AG04450 (cell line): ENCODE data around the gene GTPBP4. TPM values are rescaled to one million over a fixed set of nuclear protein-coding genes. Genes with fewer than 3 reads are reported as not detected.

Experiments
- CTCF ChIA-PET: fragments of 300-600, 350-600 bp; formaldehyde crosslinking; extraction: SDS; loops from one replicate; lab custom pipeline; 2022; ENCODE audit warnings: antibody characterized with exemption, inconsistent platforms; lab: Charles Lee
- POLR2A ChIA-PET: fragments of 350-600 bp; formaldehyde crosslinking; extraction: SDS; loops from one replicate; lab custom pipeline; 2021; ENCODE audit warnings: antibody characterized with exemption, inconsistent platforms; lab: Yijun Ruan, JAX
- DNase-seq: peaks from one replicate; pipeline ENCODE4 v3.0.0-alpha.2; 2011; ENCODE audit warnings: low read depth, low spot score
- H3K27ac ChIP-seq: one replicate; pipeline ENCODE4 v1.5.1; 2012; ENCODE audit warnings: low read depth, low read length, control low read depth
- H3K27me3 ChIP-seq: one replicate; pipeline ENCODE4 v1.6.0; 2012; ENCODE audit warnings: low read length; ENCODE audit not compliant: control insufficient read depth, insufficient read depth
- H3K4me3 ChIP-seq: 2 replicates; pipeline ENCODE4 v1.5.1; 2011; ENCODE audit warnings: mild to moderate bottlenecking, low read depth, low read length, control low read depth
- H3K9me3 ChIP-seq: 2 replicates; pipeline ENCODE4 v1.5.1; 2012; ENCODE audit warnings: low read length; ENCODE audit not compliant: control insufficient read depth, insufficient read depth
- polyA plus RNA-seq: library from polyadenylated mRNA; depleted of rRNA; stranded (reverse); fragments of >200 nt; gene quantifications from 2 replicates; pipeline ENCODE4 v1.2.3, GENCODE V29; 2011
- TF ChIP-seq, protein P1 (sequence below): IDR thresholded peaks from 2 replicates; pipeline ENCODE4 v1.5.1; 2011; ENCODE audit warnings: low read depth, low read length, control low read depth, inconsistent platforms

GTPBP4 gene
- polyA plus RNA-seq, 1 experiment: 34.9 TPM

DNA sequence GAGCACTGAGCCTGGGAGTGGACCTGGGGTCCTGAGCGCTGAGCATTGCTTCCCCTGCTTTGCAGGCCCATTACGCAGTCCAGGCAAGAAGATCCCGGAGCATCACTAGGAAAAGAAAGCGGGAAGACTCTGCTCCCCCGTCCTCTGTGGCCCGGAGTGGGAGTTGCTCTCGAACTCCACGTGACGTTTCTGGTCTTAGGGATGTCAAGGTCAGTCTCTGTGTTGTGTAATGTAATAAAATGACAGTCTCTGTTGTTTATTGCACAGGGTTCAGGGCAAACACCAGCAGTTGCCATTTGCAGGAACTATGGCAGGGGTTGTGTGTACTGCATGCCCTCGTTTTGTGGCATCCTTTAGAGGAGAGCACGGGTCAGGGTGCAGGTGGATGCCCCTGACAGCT is 27.5 kb downstream of the GTPBP4 start:
- Histone ChIP-seq H3K27ac (no peak overlapping the region), H3K9me3 (no peaks in the 10 kb centered on the region; the same call in 1 of the 2 replicates), H3K27me3 (no peaks in the 10 kb centered on the region), H3K4me3 (no peak overlapping the region)
- ChIA-PET CTCF (no interaction called here), POLR2A (interaction anchor here (1.2 kb wide), 1 partner anchor 11 kb away, joined by 3 read pairs; no protein-coding TSS in a partner anchor)
- no peak for DNase-seq
- TF ChIP-seq, protein P1, sequence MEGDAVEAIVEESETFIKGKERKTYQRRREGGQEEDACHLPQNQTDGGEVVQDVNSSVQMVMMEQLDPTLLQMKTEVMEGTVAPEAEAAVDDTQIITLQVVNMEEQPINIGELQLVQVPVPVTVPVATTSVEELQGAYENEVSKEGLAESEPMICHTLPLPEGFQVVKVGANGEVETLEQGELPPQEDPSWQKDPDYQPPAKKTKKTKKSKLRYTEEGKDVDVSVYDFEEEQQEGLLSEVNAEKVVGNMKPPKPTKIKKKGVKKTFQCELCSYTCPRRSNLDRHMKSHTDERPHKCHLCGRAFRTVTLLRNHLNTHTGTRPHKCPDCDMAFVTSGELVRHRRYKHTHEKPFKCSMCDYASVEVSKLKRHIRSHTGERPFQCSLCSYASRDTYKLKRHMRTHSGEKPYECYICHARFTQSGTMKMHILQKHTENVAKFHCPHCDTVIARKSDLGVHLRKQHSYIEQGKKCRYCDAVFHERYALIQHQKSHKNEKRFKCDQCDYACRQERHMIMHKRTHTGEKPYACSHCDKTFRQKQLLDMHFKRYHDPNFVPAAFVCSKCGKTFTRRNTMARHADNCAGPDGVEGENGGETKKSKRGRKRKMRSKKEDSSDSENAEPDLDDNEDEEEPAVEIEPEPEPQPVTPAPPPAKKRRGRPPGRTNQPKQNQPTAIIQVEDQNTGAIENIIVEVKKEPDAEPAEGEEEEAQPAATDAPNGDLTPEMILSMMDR: no peak

DNA sequence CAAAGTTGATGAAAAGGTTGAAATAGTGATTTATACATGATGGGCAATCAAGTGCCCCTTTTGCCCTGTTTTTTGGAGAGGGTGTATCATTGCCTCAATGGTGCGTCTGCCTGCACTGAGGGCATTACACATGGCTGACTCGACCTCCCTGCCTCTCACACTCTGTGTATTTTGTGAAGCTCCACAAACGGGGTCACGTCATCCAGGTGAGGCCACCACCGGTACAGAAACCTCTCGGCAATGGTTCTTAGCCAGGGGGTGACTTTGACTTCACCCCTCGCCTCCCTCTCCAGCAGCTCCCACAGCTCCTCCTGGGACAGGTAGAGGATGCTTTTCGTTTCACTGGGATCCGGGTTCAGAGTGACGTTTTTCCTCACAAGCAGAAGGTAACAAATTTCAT is 31.1 kb downstream of the GTPBP4 start:
- no peak overlapping the region for H3K27ac ChIP-seq
- H3K27me3 ChIP-seq: no peaks in the 10 kb centered on the region
- POLR2A ChIA-PET: no interaction called here
- H3K4me3 ChIP-seq: no peak overlapping the region
- CTCF ChIA-PET: no interaction called here
- TF ChIP-seq, protein P1: no peak
- H3K9me3 ChIP-seq: no peaks in the 10 kb centered on the region; the same call in 1 of the 2 replicates
- no peak for DNase-seq

DNA sequence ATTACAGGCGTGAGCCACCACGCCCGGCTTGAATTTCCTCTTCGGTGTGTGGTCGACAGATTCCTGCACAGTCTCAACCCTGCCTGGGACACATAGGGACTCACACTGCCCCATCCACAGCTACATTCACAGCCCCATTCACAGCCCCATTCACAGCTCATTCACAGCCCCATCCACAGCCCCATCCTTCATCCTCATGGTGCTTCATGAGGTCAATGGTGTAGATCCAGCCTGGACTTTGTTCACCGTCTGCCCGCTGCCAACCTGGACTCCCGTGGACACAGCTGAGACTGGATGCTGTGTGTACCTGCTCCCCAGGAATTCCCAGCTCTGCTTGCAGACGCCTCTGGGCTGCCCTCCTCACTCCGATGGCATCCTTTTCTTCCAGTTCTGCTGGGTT is 32.2 kb downstream of the GTPBP4 start:
- Histone ChIP-seq H3K9me3 (no peaks in the 10 kb centered on the region; the same call in 1 of the 2 replicates), H3K27me3 (no peaks in the 10 kb centered on the region), H3K27ac (no peak overlapping the region), H3K4me3 (no peak overlapping the region)
- TF ChIP-seq, protein P1: no peak
- no peak for DNase-seq
- CTCF ChIA-PET: no interaction called here
- POLR2A ChIA-PET: no interaction called here

DNA sequence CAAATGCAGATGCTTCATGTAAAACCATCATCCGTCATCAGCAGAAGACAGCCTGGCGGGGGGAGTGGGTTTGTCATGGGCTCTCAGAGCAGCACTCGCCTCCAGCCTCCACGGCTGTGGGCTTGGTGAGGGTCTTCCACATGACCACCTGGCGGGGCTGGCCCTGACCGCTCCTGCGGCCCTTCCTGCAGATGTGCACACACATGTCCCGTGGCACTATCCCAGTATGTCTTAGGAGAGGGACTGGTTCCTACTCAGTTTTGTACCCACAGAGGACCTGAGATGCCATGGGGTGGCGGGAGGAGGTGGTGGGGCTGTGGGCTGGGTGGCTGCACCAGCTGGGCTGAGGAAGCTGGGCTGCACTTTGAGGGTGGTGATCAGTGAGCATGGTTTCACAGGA is 32.7 kb downstream of the GTPBP4 start:
- ChIA-PET CTCF (no interaction called here), POLR2A (no interaction called here)

DNA sequence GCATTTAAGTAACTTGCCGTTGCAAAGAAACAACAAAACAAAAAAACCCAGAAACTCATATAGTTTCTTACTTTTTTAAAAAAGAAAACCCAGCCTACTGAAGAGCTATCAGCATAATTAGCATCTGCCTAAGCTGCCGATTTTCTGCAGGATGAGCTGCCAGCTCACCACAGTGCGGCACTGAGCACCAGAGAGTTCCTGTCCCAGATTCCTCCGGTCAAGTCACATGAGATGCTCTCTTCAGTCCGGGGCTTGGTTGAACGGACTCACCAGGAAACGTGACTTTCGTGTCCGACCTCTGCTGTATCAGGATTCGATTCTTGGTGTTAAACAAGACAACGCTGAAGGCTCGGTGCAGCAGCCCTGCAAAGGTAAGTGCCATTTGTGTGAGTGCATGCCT is 34.2 kb downstream of the GTPBP4 start:
- TF ChIP-seq, protein P1: no peak
- H3K4me3 ChIP-seq: no peak overlapping the region
- H3K27ac ChIP-seq: no peak overlapping the region
- no peaks in the 10 kb centered on the region for H3K27me3 ChIP-seq
- ChIA-PET CTCF (no interaction called here), POLR2A (no interaction called here)
- DNase-seq: no peak
- no peaks in the 10 kb centered on the region; the same call in 1 of the 2 replicates for H3K9me3 ChIP-seq

More for the DNA sequence above, 32.7 kb downstream of the GTPBP4 start:
- Histone ChIP-seq H3K27me3 (no peaks in the 10 kb centered on the region), H3K27ac (no peak overlapping the region), H3K9me3 (no peaks in the 10 kb centered on the region; the same call in 1 of the 2 replicates), H3K4me3 (no peak overlapping the region)
- TF ChIP-seq, protein P1: no peak
- no peak for DNase-seq
